HG03159 (cell line): ENCODE results near the gene CXCL12.

Source experiments
- ATAC-seq: cut with Tn5 transposase; IDR thresholded peaks from one replicate; pipeline ENCODE4 v1.9.1; 2021; ENCODE audit warnings: mild to moderate bottlenecking, moderate library complexity; ENCODE audit not compliant: unreplicated experiment

Gene CXCL12

GRCh38 chr10:44364566-44364965 lies 20.3 kb downstream of the CXCL12 start:
- no peak for ATAC-seq

GRCh38 chr10:44363716-44364115 lies 21.2 kb downstream of the CXCL12 start:
- ATAC-seq, result no peak

GRCh38 chr10:44362866-44363711 lies 21.8 kb downstream of the CXCL12 start:
- ATAC-seq, result no peak

- ATAC-seq, result no peak
These were observed 23.8 kb downstream of the CXCL12 start for GRCh38 chr10:44361109-44361508.

GRCh38 chr10:44358080-44358771 lies 26.7 kb downstream of the CXCL12 start:
- no peak for ATAC-seq

GRCh38 chr10:44357023-44357540 lies 27.8 kb downstream of the CXCL12 start:
- ATAC-seq, result no peak

- ATAC-seq, result no peak
These were observed 28.5 kb downstream of the CXCL12 start for GRCh38 chr10:44356139-44357022.

GRCh38 chr10:44355630-44356029 lies 29.3 kb downstream of the CXCL12 start:
- ATAC-seq, result no peak

GRCh38 chr10:44354771-44355170 lies 30.1 kb downstream of the CXCL12 start:
- no peak for ATAC-seq

GRCh38 chr10:44353721-44354120 lies 31.2 kb downstream of the CXCL12 start:
- ATAC-seq, result no peak

GRCh38 chr10:44353128-44353390 lies 31.8 kb downstream of the CXCL12 start:
- ATAC-seq, result no peak

GRCh38 chr10:44352316-44353127 lies 32.4 kb downstream of the CXCL12 start:
- ATAC-seq, result no peak

GRCh38 chr10:44348496-44348895 lies 36.4 kb downstream of the CXCL12 start:
- ATAC-seq, result no peak

GRCh38 chr10:44347609-44348400 lies 37.1 kb downstream of the CXCL12 start:
- no peak for ATAC-seq

- ATAC-seq, result no peak
These were observed 40.2 kb downstream of the CXCL12 start for GRCh38 chr10:44344727-44345126.

GRCh38 chr10:44343843-44344242 lies 41.1 kb downstream of the CXCL12 start:
- no peak for ATAC-seq

- no peak for ATAC-seq
These were observed 43.0 kb downstream of the CXCL12 start for GRCh38 chr10:44341886-44342285.

GRCh38 chr10:44340557-44340956 lies 44.3 kb downstream of the CXCL12 start:
- no peak for ATAC-seq

- ATAC-seq, result no peak
These were observed 45.7 kb downstream of the CXCL12 start for GRCh38 chr10:44339218-44339617.

GRCh38 chr10:44337081-44337480 lies 47.8 kb downstream of the CXCL12 start:
- no peak for ATAC-seq
